ENCODE data around the gene GRB2. TPM values are rescaled to one million over a fixed set of nuclear protein-coding genes. Genes with fewer than 3 reads are reported as not detected.

Gene GRB2
- total RNA-seq, 1 donor from 2014 or later: 172 TPM

- intact Hi-C loops (cut with micrococcal nuclease): loop anchor here (2.0 to 5.0 kb wide), 2 partner anchors 22 to 36 kb away; no protein-coding TSS in a partner anchor
- Mint-ChIP-seq H3K4me3 (no peak overlapping the region), H3K36me3 (ENCODE audit: low read depth) (peaks cover 14% of the 10 kb centered on the region), H3K27ac (no peak overlapping the region), H3K27me3 (no peaks in the 10 kb centered on the region), H3K9me3 (no peaks in the 10 kb centered on the region), H3K4me1 (peaks cover 78% of the 10 kb centered on the region)
- DNase-seq: no peak
Observed at GRCh38 chr17:75366432-75366831, 39.0 kb downstream of the GRB2 start.

- H3K9me3 Mint-ChIP-seq: no peaks in the 10 kb centered on the region
- peaks cover 11% of the 10 kb centered on the region for H3K36me3 Mint-ChIP-seq (ENCODE audit: low read depth)
- H3K4me3 Mint-ChIP-seq: peak overlapping the region; percentile 10
Observed at GRCh38 chr17:75365931-75366275, 39.6 kb downstream of the GRB2 start.

GRCh38 chr17:75365009-75365930 is 40.2 kb downstream of the GRB2 start:
- H3K4me1 Mint-ChIP-seq: peaks cover 86% of the 10 kb centered on the region
- H3K4me3 Mint-ChIP-seq: peak overlapping the region; percentile 10
- peaks cover 10% of the 10 kb centered on the region for H3K36me3 Mint-ChIP-seq (ENCODE audit: low read depth)
- intact Hi-C loops (cut with micrococcal nuclease): loop anchor here (5.0 kb wide), 1 partner anchor 37 kb away; no protein-coding TSS in a partner anchor
- H3K9me3 Mint-ChIP-seq: no peaks in the 10 kb centered on the region
- no peak for DNase-seq
- peak overlapping the region; percentile 27 for H3K27ac Mint-ChIP-seq
- no peaks in the 10 kb centered on the region for H3K27me3 Mint-ChIP-seq

More at GRCh38 chr17:75365931-75366275, 39.6 kb downstream of the GRB2 start:
- peaks cover 81% of the 10 kb centered on the region for H3K4me1 Mint-ChIP-seq
- intact Hi-C loops (cut with micrococcal nuclease): loop anchor here (2.0 to 5.0 kb wide), 2 partner anchors 21 to 36 kb away; no protein-coding TSS in a partner anchor
- DNase-seq: no peak
- H3K27me3 Mint-ChIP-seq: no peaks in the 10 kb centered on the region
- peak overlapping the region; percentile 27 for H3K27ac Mint-ChIP-seq

DNA sequence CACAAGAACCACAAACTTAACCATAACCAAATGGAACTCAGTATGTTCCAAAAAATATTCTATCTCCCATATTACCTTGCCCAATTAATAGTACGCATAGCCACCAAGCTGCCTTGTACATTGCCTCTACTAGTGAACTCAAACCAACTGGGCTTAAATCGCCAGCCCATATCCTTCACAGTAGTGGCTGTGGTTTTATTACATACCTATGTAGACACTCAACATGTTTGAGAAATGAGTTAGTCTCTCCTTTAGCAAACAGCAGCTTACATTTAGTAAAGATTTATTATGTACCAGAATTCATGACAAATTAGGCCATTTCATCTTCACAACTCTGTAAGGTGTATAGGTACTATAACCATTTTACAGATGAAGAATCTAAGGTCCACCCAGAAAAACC is 41.4 kb downstream of the GRB2 start:
- Mint-ChIP-seq H3K9me3 (no peaks in the 10 kb centered on the region), H3K36me3 (ENCODE audit: low read depth) (peaks cover 9% of the 10 kb centered on the region), H3K4me3 (no peak overlapping the region), H3K27me3 (no peaks in the 10 kb centered on the region), H3K27ac (peak overlapping the region; percentile 8), H3K4me1 (peaks cover 89% of the 10 kb centered on the region)
- intact Hi-C loops (cut with micrococcal nuclease): no loop called here
- no peak for DNase-seq

DNA sequence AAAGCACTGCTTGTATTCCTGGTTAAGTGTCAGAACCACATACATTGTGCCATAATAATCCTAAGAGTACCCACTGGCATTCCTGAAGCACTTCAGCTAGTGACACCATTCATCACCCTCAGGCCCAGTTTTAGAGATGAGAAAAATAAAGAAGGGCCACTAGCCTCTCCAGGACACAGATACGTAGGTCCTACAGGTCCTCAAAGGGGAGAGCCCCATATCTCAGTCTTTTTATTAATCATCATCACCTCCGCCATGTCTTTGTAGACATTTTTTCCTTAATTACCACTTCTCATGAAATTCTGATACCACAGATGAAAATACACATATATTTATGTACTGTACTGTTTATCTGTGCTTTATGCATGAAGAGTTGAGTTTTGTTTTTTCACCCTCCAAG is 43.5 kb downstream of the GRB2 start:
- intact Hi-C loops (cut with micrococcal nuclease): no loop called here
- H3K27ac Mint-ChIP-seq: peak overlapping the region; percentile 7
- no peaks in the 10 kb centered on the region for H3K9me3 Mint-ChIP-seq

DNA sequence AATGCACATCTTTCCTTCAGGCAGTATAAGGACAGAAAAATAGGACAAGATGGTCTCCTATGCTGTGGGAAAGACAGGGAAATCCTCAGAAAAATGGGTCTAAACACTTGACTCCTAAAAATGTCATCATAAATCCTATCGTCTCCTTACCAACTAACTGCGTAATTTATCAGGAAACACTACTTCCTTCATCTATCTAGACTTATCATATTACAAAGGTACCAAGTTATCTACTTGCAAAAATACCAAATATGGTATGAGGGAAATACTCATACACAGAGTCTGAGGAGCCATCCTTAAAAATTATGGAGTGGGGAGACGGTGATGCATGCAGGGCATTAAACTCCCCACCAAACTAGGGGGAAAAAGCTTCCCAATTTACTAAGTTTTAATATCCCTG is 44.1 kb downstream of the GRB2 start:
- H3K9me3 Mint-ChIP-seq: no peaks in the 10 kb centered on the region
- no peaks in the 10 kb centered on the region for H3K27me3 Mint-ChIP-seq
- no peak for DNase-seq
- peaks cover 79% of the 10 kb centered on the region for H3K4me1 Mint-ChIP-seq
- peak overlapping the region; percentile 64 for H3K27ac Mint-ChIP-seq
- intact Hi-C loops (cut with micrococcal nuclease): no loop called here
- peaks cover 17% of the 10 kb centered on the region for H3K36me3 Mint-ChIP-seq (ENCODE audit: low read depth)
- H3K4me3 Mint-ChIP-seq: no peak overlapping the region

More for the DNA sequence above, 43.5 kb downstream of the GRB2 start:
- H3K4me1 Mint-ChIP-seq: peaks cover 78% of the 10 kb centered on the region
- no peak for DNase-seq
- peaks cover 11% of the 10 kb centered on the region for H3K36me3 Mint-ChIP-seq (ENCODE audit: low read depth)
- H3K27me3 Mint-ChIP-seq: no peaks in the 10 kb centered on the region
- H3K4me3 Mint-ChIP-seq: no peak overlapping the region

DNA sequence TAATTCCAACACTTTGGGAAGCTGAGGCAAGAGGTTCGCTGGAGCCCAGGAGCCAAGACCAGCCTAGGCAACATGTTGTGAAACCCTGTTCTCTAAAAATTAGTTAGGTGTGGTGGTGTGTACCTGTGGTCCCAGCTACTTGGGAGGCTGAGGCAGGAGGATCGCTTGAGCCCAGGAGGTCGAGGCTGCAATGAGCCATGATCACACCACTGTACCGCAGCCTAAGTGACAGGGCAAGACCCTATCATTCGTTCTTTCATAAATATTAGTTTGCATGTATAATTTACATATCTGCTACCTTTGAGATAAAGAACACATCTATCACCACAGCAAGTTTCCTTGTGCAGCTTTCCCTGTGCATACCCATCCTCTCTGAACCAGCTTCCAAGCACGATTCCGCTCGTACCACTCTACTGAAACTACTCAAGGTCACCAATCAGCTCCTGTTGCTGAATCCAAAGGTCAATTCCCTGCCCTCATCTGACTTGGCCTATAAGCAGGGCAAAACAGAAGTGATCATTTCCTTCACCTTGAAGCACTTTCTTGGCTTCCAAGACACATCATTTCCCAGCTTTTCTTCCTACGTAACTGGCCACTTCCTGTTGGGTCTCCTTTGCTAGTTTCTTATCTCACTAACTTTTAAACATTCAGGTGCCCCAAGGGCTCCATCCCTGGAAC is 49.1 kb downstream of the GRB2 start:
- DNase-seq: no peak
- Mint-ChIP-seq H3K36me3 (ENCODE audit: low read depth) (peaks cover 21% of the 10 kb centered on the region), H3K27me3 (no peaks in the 10 kb centered on the region), H3K27ac (peak overlapping the region; percentile 42), H3K9me3 (no peaks in the 10 kb centered on the region), H3K4me1 (peaks cover 45% of the 10 kb centered on the region), H3K4me3 (peak overlapping the region; percentile 7)
- intact Hi-C loops (cut with micrococcal nuclease): no loop called here

- intact Hi-C loops (cut with micrococcal nuclease): loop anchor here (2.0 kb wide), 1 partner anchor 14 kb away; no protein-coding TSS in a partner anchor
- Mint-ChIP-seq H3K27me3 (no peaks in the 10 kb centered on the region), H3K9me3 (no peaks in the 10 kb centered on the region), H3K4me3 (no peak overlapping the region), H3K36me3 (ENCODE audit: low read depth) (peaks cover 19% of the 10 kb centered on the region), H3K4me1 (peaks cover 47% of the 10 kb centered on the region), H3K27ac (no peak overlapping the region)
- no peak for DNase-seq
Observed at GRCh38 chr17:75353176-75353575, 52.3 kb downstream of the GRB2 start.

- H3K9me3 Mint-ChIP-seq: no peaks in the 10 kb centered on the region
- no peak overlapping the region for H3K27ac Mint-ChIP-seq
- peaks cover 18% of the 10 kb centered on the region for H3K36me3 Mint-ChIP-seq (ENCODE audit: low read depth)
- no peak for DNase-seq
- H3K4me3 Mint-ChIP-seq: no peak overlapping the region
- intact Hi-C loops (cut with micrococcal nuclease): loop anchor here (2.0 kb wide), 1 partner anchor 13 kb away; no protein-coding TSS in a partner anchor
- H3K4me1 Mint-ChIP-seq: peaks cover 52% of the 10 kb centered on the region
- no peaks in the 10 kb centered on the region for H3K27me3 Mint-ChIP-seq
Observed at GRCh38 chr17:75352079-75352569, 53.4 kb downstream of the GRB2 start.

- DNase-seq: no peak
- Mint-ChIP-seq H3K4me3 (no peak overlapping the region), H3K36me3 (ENCODE audit: low read depth) (peaks cover 11% of the 10 kb centered on the region), H3K27me3 (no peaks in the 10 kb centered on the region), H3K4me1 (peaks cover 56% of the 10 kb centered on the region), H3K9me3 (no peaks in the 10 kb centered on the region), H3K27ac (no peak overlapping the region)
- intact Hi-C loops (cut with micrococcal nuclease): no loop called here
Observed at GRCh38 chr17:75350706-75351105, 54.8 kb downstream of the GRB2 start.

DNA sequence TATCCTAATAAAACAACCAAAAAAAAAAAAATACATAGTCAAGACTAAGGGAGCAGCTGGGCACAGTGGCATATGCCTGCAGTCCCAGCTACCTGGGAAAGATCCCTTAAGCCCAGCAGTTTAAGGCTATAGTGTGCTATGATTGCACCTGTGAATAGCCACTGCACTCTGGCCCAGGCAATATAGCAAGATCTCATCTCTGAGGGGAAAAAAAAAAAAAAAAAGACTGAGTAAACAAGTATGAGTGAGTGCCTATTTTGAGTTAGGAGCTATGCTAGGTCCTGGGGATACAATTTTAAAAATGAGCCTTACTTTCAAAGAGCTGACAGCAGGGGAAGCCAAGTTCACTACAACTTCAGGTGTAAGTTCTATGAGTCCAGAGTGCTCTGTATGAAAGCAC is 55.4 kb downstream of the GRB2 start:
- no peak for DNase-seq
- Mint-ChIP-seq H3K36me3 (ENCODE audit: low read depth) (peaks cover 8% of the 10 kb centered on the region), H3K9me3 (no peaks in the 10 kb centered on the region), H3K27me3 (no peaks in the 10 kb centered on the region), H3K27ac (peak overlapping the region; percentile 43), H3K4me1 (peaks cover 59% of the 10 kb centered on the region), H3K4me3 (no peak overlapping the region)
- intact Hi-C loops (cut with micrococcal nuclease): no loop called here

DNA sequence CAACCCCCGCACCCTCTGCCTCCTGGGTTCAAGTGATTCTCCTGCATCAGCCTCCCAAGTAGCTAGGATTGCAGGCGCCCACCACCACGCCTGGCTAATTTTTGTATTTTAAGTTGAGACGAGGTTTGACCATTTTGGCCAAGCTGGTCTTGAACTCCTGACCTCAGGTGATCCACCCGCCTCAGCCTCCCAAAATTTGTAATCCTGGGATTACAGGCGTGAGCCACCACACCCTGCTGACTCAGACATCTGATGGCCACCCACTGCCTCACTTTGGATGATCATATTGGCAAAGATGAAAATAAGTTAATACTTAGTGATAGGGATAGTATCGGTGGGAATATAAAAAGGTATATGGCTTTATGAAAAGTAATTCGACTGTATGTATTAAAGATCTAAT is 55.9 kb downstream of the GRB2 start:
- Mint-ChIP-seq H3K4me3 (no peak overlapping the region), H3K27me3 (no peaks in the 10 kb centered on the region), H3K27ac (no peak overlapping the region), H3K9me3 (no peaks in the 10 kb centered on the region), H3K36me3 (ENCODE audit: low read depth) (peaks cover 7% of the 10 kb centered on the region), H3K4me1 (peaks cover 61% of the 10 kb centered on the region)
- DNase-seq: no peak
- intact Hi-C loops (cut with micrococcal nuclease): no loop called here

DNA sequence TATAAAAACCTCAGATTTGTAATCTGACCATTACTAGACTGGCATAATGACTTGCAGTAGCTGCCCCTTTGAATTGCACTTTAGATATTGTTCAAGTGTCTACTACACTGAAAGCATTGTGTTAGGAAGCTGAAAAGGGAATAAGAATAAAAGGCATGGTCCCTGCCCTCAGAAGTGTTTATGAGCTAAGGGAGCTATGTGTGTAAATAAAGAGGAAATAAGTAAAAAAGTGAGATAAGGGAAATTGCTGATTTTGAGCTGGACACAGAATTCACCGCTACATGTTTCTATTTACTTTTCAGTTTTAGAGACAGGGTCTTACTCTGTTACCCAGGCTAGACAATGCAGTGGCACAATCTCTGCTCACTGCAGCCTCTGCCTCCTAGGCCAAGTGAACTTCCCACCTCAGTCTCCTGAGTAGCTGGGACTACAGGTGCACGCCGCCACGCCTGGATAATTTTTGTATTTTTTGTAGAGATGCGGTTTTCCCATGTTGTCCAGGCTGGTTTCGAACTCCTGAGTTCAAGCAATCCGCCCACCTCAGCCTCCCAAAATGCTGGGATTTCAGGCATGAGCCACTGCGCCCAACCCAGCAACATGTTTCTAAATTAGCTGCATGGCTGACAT is 57.0 kb downstream of the GRB2 start:
- Mint-ChIP-seq H3K4me1 (peaks cover 69% of the 10 kb centered on the region), H3K9me3 (no peaks in the 10 kb centered on the region), H3K27me3 (no peaks in the 10 kb centered on the region), H3K36me3 (ENCODE audit: low read depth) (peaks cover 6% of the 10 kb centered on the region), H3K27ac (peak overlapping the region; percentile 43), H3K4me3 (no peak overlapping the region)
- no peak for DNase-seq
- intact Hi-C loops (cut with micrococcal nuclease): no loop called here
